Measurements from ENCODE around the gene SH3RF3.

Gene SH3RF3

DNA sequence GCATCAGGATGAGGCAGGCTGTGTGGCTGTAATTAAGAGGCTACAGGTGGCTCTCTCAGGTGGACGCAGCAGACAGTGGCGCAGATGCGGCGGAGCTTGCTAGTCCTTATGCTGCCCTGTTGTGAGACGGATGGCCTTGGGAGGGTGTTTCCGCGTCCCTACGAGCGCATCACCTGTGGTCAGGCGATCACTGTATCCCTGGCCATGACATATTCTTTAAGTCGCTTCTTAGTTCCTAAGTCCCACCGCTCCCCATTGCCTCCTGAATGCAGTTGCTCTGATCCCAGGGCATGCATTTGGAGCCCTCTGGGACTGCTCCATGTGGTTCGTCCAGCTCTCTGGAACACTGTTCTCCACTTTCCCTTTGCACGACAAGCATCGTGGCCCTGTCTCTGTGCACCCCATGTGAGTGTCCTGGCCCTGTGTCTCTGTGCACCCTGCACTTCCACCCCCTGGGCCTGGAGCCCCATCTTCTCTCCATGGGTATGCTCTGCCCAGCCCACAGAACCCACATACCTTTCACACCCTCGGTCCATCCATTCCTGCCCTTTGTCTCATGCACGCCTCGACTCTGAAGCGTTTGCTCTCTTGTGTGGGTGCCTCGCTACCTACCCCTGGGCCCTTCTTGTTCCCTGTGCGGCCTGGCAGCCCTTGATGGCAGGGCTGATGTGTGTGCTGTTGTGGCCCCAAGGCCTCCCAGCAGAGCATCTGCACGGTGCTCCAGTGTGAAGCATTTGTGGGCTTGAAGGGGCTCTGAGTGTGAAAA, 74.4 kb downstream of the SH3RF3 start:
- no peak for DNase-seq (ENCODE audit: low read depth)

DNA sequence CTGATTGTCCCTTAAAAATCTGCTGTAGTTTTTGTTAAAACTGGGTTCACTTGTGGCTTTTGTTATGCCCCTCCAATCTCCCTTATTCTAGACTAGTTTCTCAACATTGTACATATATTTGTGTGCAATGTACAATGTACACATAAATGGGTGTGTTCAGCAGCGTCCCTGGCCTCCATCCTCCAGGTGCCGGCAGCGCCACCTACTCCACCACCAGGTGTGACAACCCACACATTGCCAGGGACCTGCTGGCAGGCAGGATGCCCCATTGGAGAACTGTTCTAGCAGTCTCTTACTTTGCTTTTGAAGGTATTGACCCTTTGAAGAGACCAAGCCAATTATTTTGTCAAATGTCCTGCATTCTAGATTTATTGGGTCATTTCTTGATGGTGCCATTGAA, 75.4 kb downstream of the SH3RF3 start:
- no peak for DNase-seq (ENCODE audit: low read depth)

DNA sequence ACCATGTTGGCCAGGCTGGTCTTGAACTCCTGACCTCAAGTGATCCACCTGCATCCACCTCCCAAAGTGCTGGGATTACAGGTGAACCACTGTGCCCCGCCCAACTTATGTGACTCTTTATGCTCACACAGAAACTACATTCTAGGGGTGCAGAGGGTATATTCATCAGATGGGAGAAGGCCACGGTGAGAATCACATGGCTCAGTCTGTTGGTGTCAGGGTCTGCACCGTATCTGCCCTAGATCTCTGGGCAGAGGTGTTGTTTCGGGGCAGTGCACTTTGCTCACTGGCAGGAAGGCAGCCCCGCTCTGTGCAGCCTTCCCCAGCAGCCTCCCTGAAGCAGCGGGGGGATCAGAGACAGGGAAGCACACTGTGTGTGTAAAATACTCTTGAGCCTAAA, 76.4 kb downstream of the SH3RF3 start:
- no peak for DNase-seq (ENCODE audit: low read depth)

DNA sequence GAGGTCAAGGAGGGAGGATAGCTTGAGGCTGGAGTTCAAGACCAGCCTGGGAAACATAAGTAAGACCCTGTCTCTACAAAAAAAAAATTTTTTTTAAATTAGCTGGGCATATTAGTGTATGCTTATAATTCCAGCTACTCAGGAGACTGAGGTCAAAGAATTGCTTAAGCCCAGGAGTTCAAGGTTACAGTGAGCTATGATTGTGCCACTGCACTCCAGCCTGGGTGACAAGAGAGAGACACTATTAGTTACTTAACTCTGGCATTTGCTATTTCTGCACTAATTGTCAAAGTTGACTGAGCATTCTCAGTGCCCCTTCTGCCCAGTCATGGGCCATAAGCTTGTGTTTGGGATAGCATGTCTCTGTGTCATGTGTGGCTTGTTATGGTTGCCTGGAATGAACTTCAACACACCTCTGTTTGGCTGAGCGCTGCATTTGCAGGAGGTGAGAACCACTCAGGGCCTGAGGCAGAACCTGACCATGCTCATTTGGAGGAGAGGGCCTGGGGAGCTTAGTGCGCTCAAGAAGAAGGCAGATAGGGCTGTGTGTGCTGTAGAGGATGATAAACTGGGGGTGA, 77.7 kb downstream of the SH3RF3 start:
- no peak for DNase-seq (ENCODE audit: low read depth)

DNA sequence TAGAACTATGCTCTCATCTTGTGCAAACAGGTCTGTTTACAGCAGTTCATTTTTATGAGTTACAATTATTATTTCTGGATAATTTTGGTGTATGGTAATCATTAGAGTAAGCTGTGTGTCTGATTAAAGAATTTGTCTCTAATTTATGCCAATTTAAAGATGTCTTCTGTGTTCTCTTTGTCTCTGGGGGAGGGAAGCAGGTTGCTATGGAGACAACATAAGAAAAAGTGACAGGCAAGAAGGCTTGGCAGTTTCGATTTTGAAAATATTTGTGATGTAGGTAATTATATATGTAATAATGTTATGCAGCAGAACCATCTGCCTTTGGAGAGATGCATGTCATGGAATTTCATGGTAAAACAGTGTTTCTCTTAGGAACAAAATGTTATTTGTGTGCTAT, 78.2 kb downstream of the SH3RF3 start:
- no peak for DNase-seq (ENCODE audit: low read depth)

DNA sequence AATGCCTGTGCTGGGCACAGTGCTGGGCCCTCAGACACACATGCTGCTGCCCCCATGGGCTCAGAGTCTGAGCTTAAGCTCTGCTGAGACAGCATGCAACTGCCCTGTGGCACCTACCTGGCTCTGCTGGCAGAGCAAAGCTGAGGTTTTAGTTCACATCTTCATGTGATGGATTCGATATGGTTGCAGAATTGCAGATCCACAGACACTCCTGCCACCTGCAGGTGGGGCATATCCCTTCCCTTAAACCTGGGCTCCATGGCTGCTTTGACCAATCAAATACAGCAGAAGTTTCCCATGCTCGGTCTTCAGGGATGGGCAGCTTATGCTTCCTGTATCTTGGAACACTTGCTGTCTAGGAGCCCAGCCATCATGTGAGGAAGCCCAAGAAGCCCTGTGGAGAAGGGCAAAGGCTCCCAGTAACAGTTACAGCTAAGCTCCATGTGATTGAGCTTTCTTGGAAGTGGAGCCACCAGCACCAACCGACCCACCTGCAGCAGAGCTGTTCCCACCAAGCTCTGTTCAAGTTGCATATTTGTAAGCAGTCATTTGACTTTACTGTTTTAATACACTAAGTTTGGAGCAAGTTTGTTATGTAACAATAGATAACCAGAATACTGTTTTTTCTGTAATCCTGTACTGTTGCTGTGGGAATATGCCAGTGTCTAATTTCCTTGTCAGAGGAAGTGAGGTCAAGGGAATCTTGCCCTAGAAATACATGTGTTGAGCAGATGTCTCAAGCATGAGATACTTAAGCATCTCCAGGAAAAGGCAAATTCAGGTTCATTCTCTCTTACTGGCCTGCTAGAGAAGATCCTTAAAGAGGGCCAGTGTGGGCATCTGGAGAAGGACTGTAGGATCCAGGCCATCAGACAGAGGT, 79.3 kb downstream of the SH3RF3 start:
- DNase-seq (ENCODE audit: low read depth), result no peak

DNA sequence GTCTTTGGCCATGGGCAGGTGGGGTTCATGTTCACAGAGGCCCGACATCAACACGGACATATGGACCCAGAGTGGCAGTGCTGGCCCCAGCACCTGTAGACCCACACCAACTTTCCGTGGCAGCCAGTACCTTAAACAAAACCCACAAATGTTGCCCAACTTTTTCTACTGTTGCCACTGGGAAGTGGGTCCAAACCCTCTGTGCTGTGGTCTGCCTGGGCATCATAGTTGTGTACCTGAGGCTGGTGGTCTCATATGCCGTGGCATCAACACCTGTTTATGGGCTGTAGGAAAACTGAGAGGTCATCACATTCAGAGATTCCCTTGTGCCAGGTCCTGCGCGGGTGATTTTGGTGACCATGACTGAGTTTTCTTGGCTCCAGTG, 79.9 kb downstream of the SH3RF3 start:
- no peak for DNase-seq (ENCODE audit: low read depth)

DNA sequence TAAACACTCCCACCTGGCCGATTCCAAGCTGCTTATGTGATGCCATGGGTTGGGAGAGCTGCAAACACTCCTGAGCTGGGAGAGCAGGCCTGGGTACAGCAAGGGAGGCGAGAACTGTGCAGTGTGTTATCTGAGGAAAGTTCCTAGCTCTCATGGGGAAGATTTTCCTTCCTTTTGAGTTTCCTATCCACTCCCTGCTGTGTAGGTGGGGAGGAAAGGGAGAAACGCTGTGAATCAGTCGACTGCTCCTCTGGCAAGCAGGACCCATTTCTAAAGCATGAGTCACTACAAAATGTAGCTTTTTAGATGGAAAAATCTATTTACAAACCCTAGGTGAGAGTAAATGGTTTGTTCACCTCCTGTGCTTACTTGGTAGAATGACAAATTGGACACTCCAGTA, 80.4 kb downstream of the SH3RF3 start:
- no peak for DNase-seq (ENCODE audit: low read depth)

DNA sequence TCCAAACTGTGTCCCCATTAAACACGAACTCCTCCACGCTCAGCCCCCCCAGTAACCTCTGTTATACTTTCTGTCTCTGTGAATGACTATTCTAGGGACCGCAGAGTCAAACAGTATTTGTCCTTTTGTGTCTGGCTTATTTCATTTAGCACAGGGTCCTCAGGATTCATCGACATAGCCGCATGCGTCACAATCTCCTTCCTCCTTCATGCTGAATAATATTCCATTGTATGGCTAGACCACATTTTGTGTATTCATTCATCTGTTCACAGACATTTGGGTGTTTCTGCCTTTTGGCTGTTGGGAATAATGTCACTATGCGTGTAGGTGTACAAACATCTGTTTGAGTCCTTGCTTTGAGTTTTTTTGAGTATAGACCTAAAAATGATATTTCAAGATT, 80.9 kb downstream of the SH3RF3 start:
- DNase-seq (ENCODE audit: low read depth), result no peak

DNA sequence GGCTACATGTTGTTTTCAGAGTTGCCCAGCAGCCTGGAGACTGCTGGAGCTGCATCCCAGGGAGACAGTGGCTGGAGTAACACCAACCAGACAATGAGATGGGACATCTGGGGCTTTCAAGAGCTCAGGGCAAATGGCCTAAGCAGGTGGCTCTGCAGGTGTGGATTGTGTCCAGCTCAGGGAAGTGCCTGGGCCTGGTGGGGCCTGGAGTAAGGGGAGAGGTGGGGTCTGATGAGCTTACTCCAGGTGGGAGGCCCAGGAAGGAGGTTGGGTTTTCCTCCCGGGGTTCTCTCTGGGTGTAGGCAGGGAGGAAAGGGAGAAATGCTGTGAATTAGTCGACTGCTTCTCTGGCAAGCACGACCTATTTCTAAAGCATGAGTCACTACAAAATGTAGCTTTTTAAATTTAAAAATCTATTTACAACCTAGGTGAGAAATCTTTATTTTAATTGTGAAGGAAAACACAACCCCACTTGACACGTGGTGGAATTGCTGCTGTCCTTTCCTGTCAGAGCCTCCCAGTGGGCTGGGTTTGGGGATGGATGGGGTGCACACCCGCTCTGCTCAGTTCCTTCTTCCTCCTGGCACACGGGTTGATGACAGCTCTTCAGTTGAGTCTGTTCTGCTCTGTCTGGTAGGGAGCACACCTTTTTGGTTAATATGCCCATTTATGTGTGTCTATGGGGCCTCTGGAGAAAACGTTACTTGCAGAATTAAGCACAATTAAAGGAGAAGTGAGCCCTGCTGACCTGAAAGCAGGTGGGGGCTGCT, 81.6 kb downstream of the SH3RF3 start:
- DNase-seq (ENCODE audit: low read depth), result no peak

DNA sequence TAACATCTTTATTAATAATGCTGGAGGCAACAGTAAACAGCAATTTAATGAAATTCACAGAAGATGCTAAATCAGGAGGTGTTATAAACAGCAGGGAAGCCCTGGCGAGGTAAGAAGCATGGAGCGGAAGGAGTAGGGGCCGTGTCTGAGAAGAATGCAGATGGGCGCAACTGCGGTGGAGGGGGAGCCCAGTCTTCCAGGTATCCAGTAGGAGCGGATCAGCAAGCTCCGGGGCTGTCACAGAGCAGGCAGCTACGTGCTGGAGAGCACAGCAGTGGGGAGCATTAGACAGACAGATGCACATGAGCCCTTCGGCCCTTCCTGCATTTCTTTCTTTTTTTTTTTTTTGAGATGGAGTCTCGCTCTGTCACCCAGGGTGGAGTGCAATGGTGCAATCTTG, 82.3 kb downstream of the SH3RF3 start:
- DNase-seq (ENCODE audit: low read depth), result no peak

DNA sequence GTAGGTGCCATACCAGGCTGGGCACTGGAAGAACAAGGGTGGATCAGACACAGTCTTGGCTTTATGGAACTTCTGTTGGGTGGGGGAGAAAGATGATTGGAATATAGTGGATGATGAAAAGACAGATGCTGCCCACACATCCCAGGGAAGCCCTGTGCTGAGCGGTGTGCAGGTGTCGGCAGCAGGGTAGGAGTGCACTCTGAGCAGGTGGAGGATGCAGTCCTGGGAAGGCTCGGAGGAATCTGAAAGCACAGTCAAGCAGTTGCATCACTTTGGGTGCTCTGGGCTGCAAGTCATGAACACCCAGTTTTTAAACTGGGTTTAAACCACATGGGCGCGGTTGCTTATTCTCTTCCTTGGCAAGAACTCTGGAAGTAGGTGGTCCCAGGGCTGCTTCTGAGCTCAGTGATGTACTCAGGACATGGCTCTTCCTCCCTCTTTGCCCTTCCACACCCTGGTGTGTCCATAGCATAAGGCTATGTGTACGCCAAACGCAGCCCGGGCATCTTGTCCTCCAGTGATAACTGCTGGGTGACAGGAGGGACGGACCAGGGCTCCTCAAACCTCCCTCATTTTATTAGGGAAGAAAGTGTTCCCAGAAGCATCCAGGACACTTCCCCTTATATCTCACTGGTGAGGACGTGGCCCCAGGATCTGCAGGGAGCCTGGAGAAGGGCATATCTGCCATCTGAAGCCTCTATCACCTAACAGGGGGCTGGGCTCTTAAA, 84.0 kb downstream of the SH3RF3 start:
- DNase-seq (ENCODE audit: low read depth), result no peak

DNA sequence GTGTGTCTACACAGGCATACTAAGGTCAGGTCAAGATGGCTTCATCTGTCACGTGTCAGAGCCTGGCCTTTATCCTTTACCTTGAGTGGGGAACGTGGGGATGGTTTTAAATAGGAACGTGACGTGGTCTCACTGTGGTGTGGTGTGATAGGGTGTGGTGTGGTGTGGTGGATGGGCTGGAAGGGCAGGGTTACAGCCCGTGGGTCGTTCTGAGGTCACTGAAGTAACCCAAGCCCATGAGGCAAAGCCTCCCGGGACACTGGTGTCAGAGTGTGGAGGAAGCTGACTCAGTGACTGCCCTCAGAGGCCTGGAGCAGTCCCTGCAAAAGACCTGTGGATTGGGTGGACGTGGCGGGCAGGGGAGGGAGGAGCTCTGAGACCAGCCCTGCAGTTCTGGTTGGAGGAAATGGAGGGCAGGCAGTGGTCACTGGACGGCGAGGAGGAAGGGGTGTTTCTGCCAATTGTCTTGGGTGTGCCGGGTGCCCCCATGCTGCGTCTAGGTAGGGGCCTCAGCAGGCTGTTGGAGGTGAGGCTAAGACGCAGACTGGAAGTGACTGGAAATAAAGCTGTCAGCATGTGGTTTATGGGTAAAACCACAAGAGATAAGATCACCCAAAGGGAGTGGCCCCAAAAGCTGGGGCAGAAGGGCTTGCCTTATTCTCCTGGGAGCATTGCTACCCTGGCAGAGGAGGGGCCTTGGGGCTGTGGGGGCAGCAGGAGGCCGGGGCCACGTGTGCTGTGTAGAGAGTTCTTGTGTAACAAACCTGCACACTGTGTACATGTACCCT, 84.8 kb downstream of the SH3RF3 start:
- DNase-seq (ENCODE audit: low read depth), result peak; percentile 50

DNA sequence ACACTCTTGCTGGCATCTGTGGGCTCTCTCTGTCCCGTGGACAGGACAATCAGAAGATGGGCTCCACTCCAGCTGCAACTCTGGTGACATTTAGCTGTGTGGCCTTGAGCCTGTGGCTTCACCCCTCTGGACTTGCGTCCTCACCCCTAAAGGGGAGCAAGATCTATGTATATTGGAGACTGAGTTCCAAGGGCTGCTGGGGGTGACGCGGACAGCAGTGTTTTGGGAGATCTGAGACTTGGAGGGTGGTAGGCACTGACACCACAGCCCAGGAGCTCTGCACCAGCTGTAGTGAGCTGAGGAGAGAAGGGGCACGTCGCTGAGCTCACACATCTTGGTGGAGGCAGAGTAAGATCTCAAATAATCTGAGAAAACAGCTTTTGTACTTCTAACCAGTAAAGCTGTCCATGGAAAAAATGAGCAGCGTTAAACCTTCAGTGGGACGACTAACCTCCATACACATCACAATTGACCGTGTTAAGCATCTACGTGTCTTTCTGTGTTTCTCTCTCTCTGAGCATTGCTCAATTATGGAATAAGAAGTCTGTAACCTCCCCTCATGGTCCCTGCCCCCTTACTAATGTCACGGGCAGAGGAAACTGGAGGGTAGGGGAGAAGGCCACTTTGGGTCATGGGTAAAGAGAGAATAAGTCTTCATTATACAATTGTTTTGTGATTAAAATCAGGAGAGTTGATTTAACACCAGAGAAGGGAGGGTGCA, 85.8 kb downstream of the SH3RF3 start:
- no peak for DNase-seq (ENCODE audit: low read depth)

DNA sequence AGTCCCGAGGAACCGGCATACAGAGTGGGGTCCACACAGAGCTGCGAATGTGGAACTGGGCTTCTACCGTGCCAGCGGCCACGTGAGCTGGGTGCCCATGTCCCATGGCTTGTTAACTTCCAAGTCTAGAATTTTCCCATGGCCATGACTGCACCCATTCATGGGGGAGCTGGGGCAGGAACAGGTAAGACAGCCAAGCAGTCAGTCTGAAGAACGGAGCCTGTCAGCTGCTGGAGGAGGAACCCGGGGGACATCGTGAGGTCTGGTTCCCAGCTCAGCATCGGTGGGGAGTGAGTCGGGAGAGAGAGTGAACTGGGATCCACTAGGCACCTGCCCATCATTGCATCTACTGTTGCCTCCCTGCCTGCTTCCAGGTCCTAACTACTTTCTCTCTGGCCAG, 86.9 kb downstream of the SH3RF3 start:
- no peak for DNase-seq (ENCODE audit: low read depth)

DNA sequence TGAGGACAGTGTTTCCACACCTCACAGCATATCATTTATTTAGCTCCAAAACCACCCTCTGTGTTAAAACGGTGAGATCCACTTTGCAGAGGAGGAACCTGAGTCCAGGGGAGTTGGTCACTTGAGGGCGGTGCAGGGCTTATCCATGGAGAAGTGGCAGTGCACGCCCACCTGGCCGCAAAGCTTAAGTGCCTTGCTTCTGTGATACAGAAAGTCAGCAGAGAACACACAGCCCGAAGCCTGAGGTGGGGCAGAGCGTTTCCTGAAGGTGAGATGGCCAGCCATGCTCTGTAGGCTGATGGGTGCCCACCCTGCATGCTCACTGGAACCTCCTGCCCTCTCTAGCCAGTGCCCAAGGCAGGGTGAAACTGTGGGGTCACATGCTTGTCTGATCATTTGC, 87.3 kb downstream of the SH3RF3 start:
- no peak for DNase-seq (ENCODE audit: low read depth)

DNA sequence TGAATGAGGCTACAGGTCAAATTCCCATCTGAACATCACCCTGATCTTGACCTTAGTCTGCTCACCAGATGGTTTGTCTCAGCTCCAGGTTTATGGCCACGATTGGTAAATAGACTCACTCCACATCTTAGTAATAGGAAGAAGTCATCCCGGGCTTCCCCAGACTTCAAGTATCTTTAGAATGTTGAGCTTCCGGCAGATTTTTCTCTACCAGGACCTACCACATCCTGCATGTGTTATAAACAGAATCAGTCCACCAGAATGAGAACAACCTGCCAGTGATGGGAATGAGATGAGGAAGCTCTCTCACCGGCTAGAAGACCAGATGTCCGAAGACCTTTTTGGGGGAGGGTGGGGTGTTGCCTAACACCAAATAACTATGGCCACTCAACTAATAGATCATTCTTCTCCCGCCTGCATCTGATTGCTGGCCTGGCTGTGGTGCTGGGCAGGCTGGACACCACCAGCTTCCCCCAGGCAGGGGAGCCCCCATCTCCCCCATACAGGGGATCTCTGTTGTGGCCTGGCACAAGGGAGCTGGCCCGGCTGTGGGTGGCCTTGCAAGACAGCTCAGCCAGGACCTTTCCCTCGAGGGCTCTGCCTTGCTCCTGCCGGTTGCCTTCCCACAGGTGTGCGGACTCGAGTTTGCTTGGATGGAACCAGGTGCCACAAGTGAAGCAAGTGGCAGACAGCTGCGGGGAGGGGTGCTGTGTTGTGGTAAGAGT, 88.5 kb downstream of the SH3RF3 start:
- DNase-seq (ENCODE audit: low read depth), result no peak

DNA sequence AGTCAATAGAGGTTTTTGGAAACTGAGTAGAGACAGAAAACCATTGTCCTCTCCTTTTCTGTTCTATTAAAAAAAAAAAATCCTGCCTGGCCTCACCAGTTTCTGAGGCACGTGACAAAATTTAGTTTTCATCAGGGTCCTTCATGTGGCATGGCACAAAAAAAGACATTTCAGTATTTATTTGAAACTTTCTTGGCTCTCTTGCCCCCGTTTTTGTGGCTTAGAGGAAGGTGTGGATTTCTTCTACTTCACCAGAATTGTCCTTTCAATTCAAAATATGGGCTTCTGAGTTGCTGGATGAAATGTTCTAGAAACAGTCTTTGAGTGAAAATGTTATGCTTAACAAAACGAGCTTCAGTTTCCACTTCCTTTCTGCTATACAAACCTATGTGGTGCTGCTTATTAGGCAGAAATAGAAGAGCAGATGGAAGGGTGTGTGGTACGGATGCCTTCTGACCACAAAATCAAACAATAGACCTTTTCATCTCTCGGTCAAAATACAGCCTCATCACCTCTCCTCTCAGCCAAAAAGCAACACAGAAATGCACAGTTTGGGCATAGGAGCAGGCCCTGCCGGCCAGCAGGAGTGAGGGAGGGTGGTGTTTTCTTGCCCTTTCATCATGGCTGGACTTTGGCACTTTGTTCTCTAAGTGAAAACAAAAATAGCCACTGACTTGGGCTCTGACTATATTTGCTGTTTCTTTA, 89.2 kb downstream of the SH3RF3 start:
- DNase-seq (ENCODE audit: low read depth), result no peak

DNA sequence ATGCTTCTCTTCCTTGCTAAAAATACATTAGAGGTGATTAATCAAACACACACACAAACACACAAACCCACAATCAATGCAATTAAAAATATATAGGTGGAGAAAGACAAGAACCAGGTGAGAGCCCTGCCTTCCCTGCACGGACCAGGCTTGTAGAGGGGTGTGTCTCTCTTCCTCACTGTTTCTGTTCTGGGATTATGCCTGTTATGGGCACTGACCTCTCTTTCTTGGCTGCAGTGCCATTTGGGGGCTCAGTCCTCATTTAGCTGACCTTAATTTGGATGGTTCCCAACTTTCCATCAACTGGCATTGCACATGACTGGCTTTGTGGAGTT, 89.8 kb downstream of the SH3RF3 start:
- no peak for DNase-seq (ENCODE audit: low read depth)

All from stimulated activated CD8-positive, alpha-beta memory T cell treated with anti-CD3 and anti-CD28 coated beads, Interleukin-4, amount 100 ng/mL, for 24 hours (primary cell).